ENCODE measurements around the gene COX5A.

Gene COX5A

DNA sequence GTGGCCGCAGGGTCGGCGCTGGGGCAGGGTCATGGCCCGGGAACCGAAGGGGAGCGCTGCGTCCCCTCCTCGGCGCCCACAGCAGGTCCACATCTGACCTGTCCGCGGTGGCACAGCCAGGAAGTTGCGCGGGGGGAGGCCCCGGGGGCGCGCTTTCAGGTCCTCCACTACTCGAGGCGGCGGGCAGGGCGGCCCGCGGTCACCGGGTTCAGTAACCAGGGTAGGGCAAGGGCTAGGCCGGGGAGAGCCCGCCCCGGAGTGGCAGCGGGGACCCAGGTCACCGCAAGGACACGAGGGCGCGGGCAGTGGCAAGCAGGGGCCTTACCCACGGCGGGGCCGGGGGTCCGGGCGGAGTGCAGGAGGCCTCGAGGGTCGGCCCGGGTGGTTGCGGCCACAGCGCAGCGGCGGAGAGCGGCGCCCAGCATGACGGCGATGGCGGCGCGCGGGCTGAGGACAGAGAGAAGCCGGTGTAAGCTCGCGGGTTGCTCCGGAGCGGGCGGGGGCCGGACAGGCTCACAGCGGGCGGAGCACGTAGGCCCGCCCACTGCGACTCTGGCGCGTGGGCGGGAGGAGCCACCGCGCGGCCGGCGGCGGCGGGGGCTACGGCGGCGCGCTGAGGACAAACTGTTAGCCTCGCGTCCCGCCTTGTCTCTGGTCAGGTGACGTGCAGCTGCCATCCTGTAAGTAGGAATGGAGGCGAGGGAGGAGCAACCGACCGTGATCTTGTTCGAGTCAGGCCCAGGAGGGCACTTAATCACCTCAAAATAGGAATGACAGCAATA is at the start of gene COX5A:
Gene COX5A, minus strand, starts transcription at position 484 of the 782 bp plus-strand sequence. Its CDS starts 59 bp downstream, at position 425.
- DNase-seq, result peak; percentile 94

- DNase-seq, result peak; percentile 69
Measured at GRCh38 chr15:74983725-74984231, 45.9 kb upstream of the COX5A start.

DNA sequence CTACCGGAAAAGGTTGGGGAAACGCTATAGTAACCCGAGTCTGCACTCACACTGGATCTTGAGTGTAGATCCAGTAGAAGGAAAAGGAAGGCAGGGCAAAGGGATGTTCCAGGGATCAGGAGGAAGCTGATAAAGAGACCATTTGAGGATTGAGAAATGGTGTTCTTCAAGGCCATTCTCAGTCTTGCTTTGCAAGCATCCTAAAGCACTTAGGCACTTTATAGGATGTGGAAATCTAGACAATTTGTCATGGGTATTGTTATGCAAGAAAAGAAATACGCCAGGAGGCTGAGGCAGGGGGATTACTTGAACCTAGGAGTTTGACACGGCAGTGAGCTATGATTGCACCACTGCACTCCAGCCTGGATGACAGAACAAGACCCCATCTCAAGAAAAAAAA is 44.3 kb upstream of the COX5A start:
- DNase-seq, result no peak

DNA sequence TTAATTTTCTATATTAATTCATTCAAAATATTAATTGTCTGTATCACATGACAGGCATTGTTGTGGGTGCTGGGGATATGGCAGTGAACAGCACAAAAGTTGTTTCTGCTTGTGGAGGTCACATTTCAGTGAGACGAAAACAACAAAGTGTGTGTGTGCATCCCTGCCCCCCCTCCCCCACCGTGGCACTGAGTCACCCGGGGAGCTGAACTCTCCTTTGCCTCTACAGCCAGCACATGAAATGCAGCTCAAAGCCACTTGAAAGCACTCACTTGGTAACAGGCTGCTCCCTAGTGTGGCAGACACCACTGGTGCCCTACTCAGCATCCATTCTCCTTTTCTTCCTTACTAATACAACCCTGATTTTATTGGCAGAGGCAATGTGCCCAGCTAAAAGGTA is 40.6 kb upstream of the COX5A start:
- DNase-seq, result peak; percentile 76

GRCh38 chr15:74978077-74978476 is 40.2 kb upstream of the COX5A start:
- no peak for DNase-seq

GRCh38 chr15:74977599-74977998 is 39.7 kb upstream of the COX5A start:
- no peak for DNase-seq

GRCh38 chr15:74976159-74976558 is 38.3 kb upstream of the COX5A start:
- no peak for DNase-seq

DNA sequence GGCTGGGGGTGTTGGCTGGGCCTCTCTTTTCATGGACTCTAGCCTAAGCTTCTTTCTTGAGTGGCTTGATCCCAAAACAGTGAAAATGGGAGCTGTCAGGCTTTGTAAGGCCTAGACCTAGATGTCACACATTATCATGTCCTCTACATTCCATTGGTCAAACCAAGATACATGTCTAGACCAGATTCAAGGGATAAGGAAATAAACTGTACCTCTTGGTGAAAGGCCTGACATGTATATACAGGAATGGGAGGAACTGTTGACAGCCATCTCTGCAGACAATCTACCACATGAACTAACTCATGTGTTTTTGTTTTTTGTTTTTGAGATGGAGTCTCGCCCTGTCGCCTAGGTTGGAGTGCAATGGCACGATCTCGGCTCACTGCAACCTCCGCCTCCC is 29.8 kb upstream of the COX5A start:
- DNase-seq, result no peak

GRCh38 chr15:74964794-74965193 is 26.9 kb upstream of the COX5A start:
- DNase-seq, result no peak

GRCh38 chr15:74963213-74963612 is 25.3 kb upstream of the COX5A start:
- DNase-seq, result no peak

DNA sequence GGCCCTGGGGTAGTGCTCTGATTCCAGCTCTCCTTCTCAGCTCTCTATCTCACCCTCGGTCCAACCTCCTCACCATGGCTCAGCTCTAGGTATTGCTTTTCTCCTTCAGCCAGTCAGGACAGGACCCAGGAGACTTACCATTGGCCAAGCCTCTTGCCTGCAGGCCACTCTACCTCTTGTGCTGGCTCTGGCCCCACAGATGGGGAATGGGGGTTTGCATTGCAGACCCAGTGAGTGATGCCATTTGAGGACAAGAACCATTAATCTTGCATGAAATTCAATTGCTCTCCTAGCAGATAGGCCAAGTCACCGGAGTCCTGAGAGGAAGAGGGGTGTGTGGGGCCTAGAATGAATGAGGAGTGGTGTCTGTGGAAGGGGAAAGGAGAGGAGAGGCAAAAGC is 24.8 kb upstream of the COX5A start:
- no peak for DNase-seq

GRCh38 chr15:74962219-74962618 is 24.3 kb upstream of the COX5A start:
- DNase-seq, result no peak

DNA sequence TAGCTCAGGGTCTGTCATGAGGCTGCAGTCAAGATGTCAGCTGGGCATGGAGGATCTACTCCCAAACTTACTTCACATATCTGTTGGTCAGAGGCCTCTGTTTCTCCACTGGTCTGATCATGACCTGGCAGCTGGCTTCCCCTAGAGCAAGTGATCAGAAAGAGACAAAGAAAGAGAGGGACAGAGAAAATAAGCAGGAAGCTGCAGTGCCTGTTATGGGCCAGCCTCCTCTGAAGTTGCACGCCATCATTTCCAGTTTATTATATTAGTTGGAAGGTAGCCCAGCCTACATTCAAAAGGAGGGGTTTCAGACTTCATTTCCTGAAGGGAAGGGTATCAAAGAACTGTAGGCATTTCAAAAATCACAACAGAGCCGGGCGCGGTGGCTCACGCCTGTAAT is 23.7 kb upstream of the COX5A start:
- no peak for DNase-seq

DNA sequence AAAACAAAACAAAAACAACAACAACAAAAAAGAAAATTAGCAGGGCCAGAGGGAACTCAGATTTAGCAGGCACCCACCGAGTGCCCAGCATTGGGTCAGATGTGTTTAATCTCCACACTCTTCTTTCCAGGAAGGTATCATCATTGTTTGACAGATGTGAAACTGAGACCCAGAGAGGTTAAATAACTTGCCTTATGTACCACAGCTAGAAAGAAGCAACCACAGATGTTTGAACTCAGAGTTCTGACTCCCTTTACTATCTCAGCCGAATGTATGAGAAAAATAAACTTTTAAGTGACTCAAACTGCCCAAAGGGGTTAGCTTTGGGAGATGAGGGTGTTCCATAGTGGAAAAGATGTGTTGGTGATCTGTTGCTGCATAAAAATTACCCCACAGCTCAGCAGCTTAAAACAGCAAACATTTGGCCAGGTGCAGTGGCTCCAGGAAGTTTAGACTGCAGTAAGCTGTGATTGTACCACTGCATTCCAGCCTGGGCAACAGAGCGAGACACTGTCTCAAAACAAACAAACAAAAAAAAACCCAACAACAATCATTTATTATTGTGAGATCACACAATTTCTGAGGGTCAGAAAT is 23.2 kb upstream of the COX5A start:
- no peak for DNase-seq

GRCh38 chr15:74960286-74960685 is 22.4 kb upstream of the COX5A start:
- no peak for DNase-seq

GRCh38 chr15:74959586-74959939 is 21.7 kb upstream of the COX5A start:
- no peak for DNase-seq

- DNase-seq, result no peak
Measured at GRCh38 chr15:74958908-74959585, 21.2 kb upstream of the COX5A start.

DNA sequence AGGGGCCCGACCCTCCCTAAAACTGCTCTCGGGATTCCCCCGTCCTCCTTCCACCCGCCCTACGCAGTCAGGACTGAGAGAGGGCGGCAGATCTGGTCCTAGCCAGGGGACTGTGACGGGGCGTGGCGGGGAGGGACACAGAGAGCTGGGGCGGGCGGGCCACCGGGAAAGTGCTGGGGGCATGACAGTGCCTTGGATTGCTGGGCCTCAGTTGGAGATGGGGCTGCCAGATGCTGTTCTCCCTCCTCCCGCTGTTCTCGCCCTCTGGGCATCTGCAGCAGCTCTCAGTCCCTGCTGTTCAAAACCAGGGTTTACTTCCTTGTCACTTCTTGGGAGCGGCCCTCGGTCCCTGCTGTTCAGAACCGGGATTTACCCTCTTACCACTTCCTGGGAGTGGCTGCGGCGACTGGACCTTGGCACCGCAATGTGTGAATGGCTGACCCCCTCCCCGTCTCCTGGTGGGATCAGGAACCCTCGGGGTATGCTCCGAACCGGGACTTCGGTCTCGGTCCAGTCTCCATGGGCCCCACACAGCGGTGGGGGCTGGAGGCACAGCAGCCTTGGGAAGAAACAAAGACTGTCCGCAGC is 20.5 kb upstream of the COX5A start:
- DNase-seq, result peak; percentile 59

- peak; percentile 71 for DNase-seq
Measured at GRCh38 chr15:74957476-74958035, 19.7 kb upstream of the COX5A start.

GRCh38 chr15:74956648-74957475 is 19.0 kb upstream of the COX5A start, which contains the start of gene RPP25:
RPP25 (minus strand) TSS chr15:74956772; CDS start chr15:74956583, 189 bp downstream.
- DNase-seq, result peak; percentile 88

DNA sequence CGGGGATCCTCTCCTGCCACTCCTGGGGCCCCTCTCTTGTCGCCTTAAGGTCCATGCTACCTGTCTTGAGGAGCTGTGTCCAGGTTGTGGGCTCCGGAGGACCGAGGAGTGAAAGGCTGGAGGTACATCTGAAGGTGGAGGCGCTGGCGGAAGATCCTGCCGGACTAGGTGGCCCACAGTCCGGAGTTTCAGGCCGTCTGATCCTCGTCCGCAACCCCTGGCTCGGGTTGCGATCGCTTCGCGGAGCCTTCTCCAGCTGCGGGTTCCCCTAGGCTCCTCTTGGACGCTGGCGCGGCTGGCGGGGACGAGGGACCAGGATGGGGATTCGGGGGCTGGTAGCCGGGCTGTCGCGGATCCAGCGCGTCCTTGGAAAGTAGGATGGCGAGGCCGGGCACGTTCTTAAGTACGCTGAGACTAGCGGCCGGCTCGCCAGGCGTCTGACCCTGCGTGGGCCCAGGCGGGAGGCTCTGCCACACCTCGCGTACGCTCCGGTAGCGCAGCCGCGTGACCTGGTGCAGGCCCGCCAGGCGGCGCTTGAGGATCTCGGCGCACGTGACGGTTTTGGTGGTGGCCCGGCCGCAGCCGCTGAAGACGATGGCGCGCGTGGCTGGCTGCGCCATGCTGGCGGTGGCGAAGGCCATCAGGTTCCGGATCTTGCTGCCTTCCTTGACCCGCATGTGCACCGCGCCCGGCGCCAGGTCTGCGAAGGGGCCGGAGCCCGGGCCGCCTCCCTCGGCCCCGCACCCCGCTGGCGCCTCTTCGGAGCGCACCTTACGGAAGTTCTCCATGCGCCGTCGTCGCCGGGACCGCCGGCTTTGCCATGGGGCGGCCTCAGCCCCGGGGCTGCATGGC is 18.1 kb upstream of the COX5A start:
- DNase-seq, result peak; percentile 85

Data from activated CD8-positive, alpha-beta memory T cell treated with anti-CD3 and anti-CD28 coated beads, Interleukin-2, amount 50 U/mL, for 48 hours (primary cell).